ENCODE measurements around the gene SMDT1. TPM values are rescaled to one million over a fixed set of nuclear protein-coding genes. Genes with fewer than 3 reads are reported as not detected.

The SMDT1 gene
- polyA plus RNA-seq, 2 of the 4 experiments (the other 2 are of a cell fraction) = 25.3 to 27.1 TPM

DNA sequence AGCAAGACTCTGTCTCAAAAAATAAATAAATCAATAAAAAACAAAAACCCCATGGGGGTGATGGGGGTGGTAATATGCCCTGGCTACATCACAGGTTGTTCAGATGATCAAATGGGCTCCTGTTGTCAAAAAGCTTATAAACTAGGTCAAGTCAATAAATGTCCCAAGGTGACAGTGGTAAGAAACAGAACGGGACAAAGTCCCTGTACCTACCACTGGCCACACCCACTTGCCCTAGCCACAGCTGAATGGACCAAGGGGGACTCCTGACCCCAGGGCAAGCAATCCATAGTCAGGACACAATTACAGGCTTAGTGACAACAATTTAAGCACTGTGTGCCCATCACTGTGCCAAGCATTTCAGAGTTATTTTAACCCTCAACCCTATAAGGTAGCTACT is 14.9 kb upstream of the SMDT1 start:
- H3K4me2 ChIP-seq = no peak overlapping the region
- no peak for ATAC-seq
- no peak for TF ChIP-seq ZNF302 (CRISPR knock-in tag; IDR thresholded peaks at IDR 0.05)
- TF ChIP-seq HOXB5 (CRISPR knock-in tag; IDR thresholded peaks at IDR 0.05) = no peak
- no peak for TF ChIP-seq FOXS1 (CRISPR knock-in tag; IDR thresholded peaks at IDR 0.05)
- no peak for TF ChIP-seq ZFP36 (IDR thresholded peaks at IDR 0.05; ENCODE audit: borderline replicate concordance, partially characterized antibody)
- TF ChIP-seq ZC3H11A (IDR thresholded peaks at IDR 0.05) = no peak
- TF ChIP-seq, protein P1, sequence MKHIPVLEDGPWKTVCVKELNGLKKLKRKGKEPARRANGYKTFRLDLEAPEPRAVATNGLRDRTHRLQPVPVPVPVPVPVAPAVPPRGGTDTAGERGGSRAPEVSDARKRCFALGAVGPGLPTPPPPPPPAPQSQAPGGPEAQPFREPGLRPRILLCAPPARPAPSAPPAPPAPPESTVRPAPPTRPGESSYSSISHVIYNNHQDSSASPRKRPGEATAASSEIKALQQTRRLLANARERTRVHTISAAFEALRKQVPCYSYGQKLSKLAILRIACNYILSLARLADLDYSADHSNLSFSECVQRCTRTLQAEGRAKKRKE (CRISPR knock-in tag; IDR thresholded peaks at IDR 0.05; ENCODE audit: low read depth) = no peak
- TF ChIP-seq, protein P2, sequence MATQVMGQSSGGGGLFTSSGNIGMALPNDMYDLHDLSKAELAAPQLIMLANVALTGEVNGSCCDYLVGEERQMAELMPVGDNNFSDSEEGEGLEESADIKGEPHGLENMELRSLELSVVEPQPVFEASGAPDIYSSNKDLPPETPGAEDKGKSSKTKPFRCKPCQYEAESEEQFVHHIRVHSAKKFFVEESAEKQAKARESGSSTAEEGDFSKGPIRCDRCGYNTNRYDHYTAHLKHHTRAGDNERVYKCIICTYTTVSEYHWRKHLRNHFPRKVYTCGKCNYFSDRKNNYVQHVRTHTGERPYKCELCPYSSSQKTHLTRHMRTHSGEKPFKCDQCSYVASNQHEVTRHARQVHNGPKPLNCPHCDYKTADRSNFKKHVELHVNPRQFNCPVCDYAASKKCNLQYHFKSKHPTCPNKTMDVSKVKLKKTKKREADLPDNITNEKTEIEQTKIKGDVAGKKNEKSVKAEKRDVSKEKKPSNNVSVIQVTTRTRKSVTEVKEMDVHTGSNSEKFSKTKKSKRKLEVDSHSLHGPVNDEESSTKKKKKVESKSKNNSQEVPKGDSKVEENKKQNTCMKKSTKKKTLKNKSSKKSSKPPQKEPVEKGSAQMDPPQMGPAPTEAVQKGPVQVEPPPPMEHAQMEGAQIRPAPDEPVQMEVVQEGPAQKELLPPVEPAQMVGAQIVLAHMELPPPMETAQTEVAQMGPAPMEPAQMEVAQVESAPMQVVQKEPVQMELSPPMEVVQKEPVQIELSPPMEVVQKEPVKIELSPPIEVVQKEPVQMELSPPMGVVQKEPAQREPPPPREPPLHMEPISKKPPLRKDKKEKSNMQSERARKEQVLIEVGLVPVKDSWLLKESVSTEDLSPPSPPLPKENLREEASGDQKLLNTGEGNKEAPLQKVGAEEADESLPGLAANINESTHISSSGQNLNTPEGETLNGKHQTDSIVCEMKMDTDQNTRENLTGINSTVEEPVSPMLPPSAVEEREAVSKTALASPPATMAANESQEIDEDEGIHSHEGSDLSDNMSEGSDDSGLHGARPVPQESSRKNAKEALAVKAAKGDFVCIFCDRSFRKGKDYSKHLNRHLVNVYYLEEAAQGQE (IDR thresholded peaks at IDR 0.05) = no peak
- no peak for TF ChIP-seq JUNB (IDR thresholded peaks at IDR 0.05)
- TF ChIP-seq HEYL (CRISPR knock-in tag; IDR thresholded peaks at IDR 0.05) = no peak
- no peak for TF ChIP-seq HOXB13 (CRISPR knock-in tag; IDR thresholded peaks at IDR 0.05; ENCODE audit: low read depth)
- TF ChIP-seq, protein P3, sequence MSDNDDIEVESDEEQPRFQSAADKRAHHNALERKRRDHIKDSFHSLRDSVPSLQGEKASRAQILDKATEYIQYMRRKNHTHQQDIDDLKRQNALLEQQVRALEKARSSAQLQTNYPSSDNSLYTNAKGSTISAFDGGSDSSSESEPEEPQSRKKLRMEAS (IDR thresholded peaks at IDR 0.05) = no peak
- TF ChIP-seq MYC (IDR thresholded peaks at IDR 0.05; ENCODE audit: borderline replicate concordance, low read length) = no peak
- 92% methylated on average over 1 of the region's 1 CpG for WGBS (ENCODE audit: missing lambda C conversion rate)
- no peak for DNase-seq (ENCODE audit: low read depth in 1 of 2, low spot score in 1 of 2)
- no peak overlapping the region for H3K27ac ChIP-seq
- H3K9me3 ChIP-seq = no peaks in the 10 kb centered on the region
- POLR2A ChIA-PET = no interaction called here
- CTCF ChIA-PET = no interaction called here
- no peaks in the 10 kb centered on the region for H3K4me1 ChIP-seq
- no peak for FAIRE-seq
- no peak overlapping the region for H3K4me3 ChIP-seq

DNA sequence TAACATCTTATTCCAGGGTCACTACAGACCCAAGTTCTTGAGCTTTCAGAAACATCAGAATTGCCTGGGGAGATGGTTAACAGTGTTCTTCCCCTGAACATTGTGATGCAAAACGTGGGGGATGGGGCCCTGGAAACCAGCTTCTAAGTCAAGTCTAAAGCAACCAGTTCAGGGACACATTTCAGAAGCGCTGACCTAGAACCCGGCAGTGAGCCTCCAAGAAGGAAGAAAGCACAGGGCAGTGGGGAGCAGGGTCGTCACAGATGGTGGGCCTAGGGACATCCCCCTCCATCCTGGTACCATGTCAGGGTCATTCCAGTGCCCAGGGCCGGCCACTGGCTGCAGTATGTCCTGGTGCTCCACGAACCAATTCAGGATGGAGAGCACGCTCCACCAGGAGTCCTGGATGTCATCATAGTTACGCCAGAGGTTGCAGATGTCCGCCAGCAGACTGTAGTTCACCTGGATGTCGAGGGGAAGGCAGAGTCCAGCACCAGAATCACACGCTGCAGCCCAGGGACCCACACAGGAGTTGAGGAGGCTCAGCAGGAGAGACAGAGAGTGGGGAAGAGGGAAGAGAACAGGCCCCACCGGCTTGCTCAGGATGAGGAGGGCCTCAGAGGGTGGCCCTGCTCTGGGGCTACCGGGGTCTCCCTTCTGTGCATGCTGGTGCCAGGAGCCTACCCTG is 13.9 kb upstream of the SMDT1 start:
- Histone ChIP-seq H3K4me2 (no peak overlapping the region), H3K4me1 (peaks cover 6% of the 10 kb centered on the region; the same call in 1 of the 3 replicates), H3K27ac (no peak overlapping the region), H3K4me3 (no peak overlapping the region), H3K9me3 (no peaks in the 10 kb centered on the region)
- no peak for ATAC-seq
- no peak for DNase-seq (ENCODE audit: low read depth in 1 of 2, low spot score in 1 of 2)
- no peak for FAIRE-seq
- 82% methylated on average over 13 of the region's 13 CpGs for WGBS (ENCODE audit: missing lambda C conversion rate)
- ChIA-PET CTCF (interaction anchor here (0.6 kb wide), 1 partner anchor 15 kb away, joined by 4 read pairs; no protein-coding TSS in a partner anchor), POLR2A (interaction anchor here (0.7 kb wide), 1 partner anchor 14 kb away, joined by 3 read pairs; the partner anchor contains the start of gene SMDT1)
- TF ChIP-seq HDAC2 (IDR thresholded peaks at IDR 0.05) (no peak), CHD4 (IDR thresholded peaks at IDR 0.05; ENCODE audit: borderline replicate concordance) (no peak), HOXB5 (CRISPR knock-in tag; IDR thresholded peaks at IDR 0.05) (no peak), EHMT2 (IDR thresholded peaks at IDR 0.05; ENCODE audit: low read depth) (no peak), TFCP2L1 (CRISPR knock-in tag; IDR thresholded peaks at IDR 0.05) (no peak), GATA3 (IDR thresholded peaks at IDR 0.05; ENCODE audit: borderline replicate concordance) (no peak), ESRRA (IDR thresholded peaks at IDR 0.05; ENCODE audit: borderline replicate concordance, low read length) (no peak), HOXA7 (CRISPR knock-in tag; IDR thresholded peaks at IDR 0.05) (no peak), CBX2 (IDR thresholded peaks at IDR 0.05; ENCODE audit: borderline replicate concordance, low read depth) (no peak)
